HCT116 (cell line): ENCODE results near the gene RBPJ. TPM values are rescaled to one million over a fixed set of nuclear protein-coding genes. Genes with fewer than 3 reads are reported as not detected.

Experiments
- ATAC-seq: fragments of 200-7000 bp; cut with Tn5 transposase; 2 replicates; pipeline ENCODE4 v1.9.1; 2020; ENCODE audit warnings: mild to moderate bottlenecking, moderate library complexity
- BruUV-seq: library from RNA; stranded (reverse); fragments of 400-500 nt; replicated peaks from 2 replicates; lab custom pipeline; 2021; lab: Mats Ljungman, UMichigan
- CTCF ChIA-PET: fragments of 300-600 bp; sonication (Branson Sonifier 250); formaldehyde crosslinking; loops from one replicate; lab custom pipeline; 2021; ENCODE audit warnings: antibody characterized with exemption; lab: Charles Lee
- POLR2A ChIA-PET: fragments of 300-600, 350-600 bp; sonication (Branson Sonifier 250); formaldehyde crosslinking; loops from one replicate; lab custom pipeline; 2021; ENCODE audit warnings: antibody characterized with exemption; lab: Charles Lee
- RAD21 ChIA-PET, 2 experiments: fragments of 300-600 bp; sonication (Branson Sonifier 250); formaldehyde crosslinking; loops; one replicate each; lab custom pipeline; 2023; ENCODE audit warnings: low total read pairs in 2 of 2; ENCODE audit not compliant: uncharacterized antibody in 2 of 2, unreplicated experiment in 2 of 2, low non-redundant PET in 1 of 2; lab: Charles Lee
- DNase-seq: peaks from one replicate; pipeline ENCODE4 v3.0.0-alpha.2; 2010; ENCODE audit warnings: low read depth, low spot score
- H2AFZ ChIP-seq: fragments of 200-600 bp; shearing (Covaris generic), sonication (generic); 2 replicates; pipeline ENCODE4 v1.6.1; 2017; ENCODE audit warnings: low read depth, mixed run types, mixed read lengths, antibody characterized with exemption, low read length; ENCODE audit not compliant: poor library complexity, severe bottlenecking
- H3K27ac ChIP-seq: 2 replicates; pipeline ENCODE4 v1.5.1; 2012; ENCODE audit warnings: low read depth, low read length
- H3K27me3 ChIP-seq: fragments of 200-600 bp; sonication (generic); 2 replicates; pipeline ENCODE4 v1.6.1; 2016; ENCODE audit warnings: mixed run types, low read length, mixed read lengths; ENCODE audit not compliant: insufficient read depth
- H3K36me3 ChIP-seq, 2 experiments: fragments of 200-500 bp in 1 of 2; fragments of 200-600 bp in 1 of 2; sonication (Bioruptor generic) in 1 of 2; sonication (generic) in 1 of 2; 2 replicates each; pipeline versions ENCODE4 v1.5.1 to v1.6.1; 2014 to 2016; ENCODE audit warnings: low read length in 2 of 2, inconsistent platforms in 1 of 2, mixed read lengths in 1 of 2, mixed run types in 1 of 2; ENCODE audit not compliant: insufficient read depth in 2 of 2, control insufficient read depth in 1 of 2
- H3K4me1 ChIP-seq, 2 experiments: fragments of 200-600 bp in 1 of 2; sonication (generic) in 1 of 2; 2 replicates each; pipeline versions ENCODE4 v1.5.1 to v1.6.1; 2012 to 2017; ENCODE audit warnings: low read length in 2 of 2, inconsistent platforms in 1 of 2, mild to moderate bottlenecking in 1 of 2, mixed read lengths in 1 of 2, mixed run types in 1 of 2, moderate library complexity in 1 of 2; ENCODE audit not compliant: insufficient read depth in 2 of 2, control insufficient read depth in 1 of 2
- H3K4me2 ChIP-seq: fragments of 200-600 bp; sonication (generic); 2 replicates; pipeline ENCODE4 v1.6.1; 2017; ENCODE audit warnings: mixed run types, low read length, mixed read lengths
- H3K4me3 ChIP-seq, 2 experiments: fragments of 200-600 bp in 1 of 2; sonication (generic) in 1 of 2; replicated peaks in 1 of 2; 2 replicates each; pipeline ENCODE4 v1.5.1; 2011 to 2016; ENCODE audit warnings: low read length in 2 of 2, control low read depth in 1 of 2, low read depth in 1 of 2, mild to moderate bottlenecking in 1 of 2, mixed read lengths in 1 of 2, mixed run types in 1 of 2
- H3K79me2 ChIP-seq: fragments of 200-600 bp; sonication (generic); 2 replicates; pipeline ENCODE4 v1.6.1; 2017; ENCODE audit warnings: mild to moderate bottlenecking, mixed run types, low read length, moderate library complexity, mixed read lengths; ENCODE audit not compliant: insufficient read depth
- H3K9ac ChIP-seq: fragments of 200-600 bp; sonication (generic); 2 replicates; pipeline ENCODE4 v1.6.1; 2016; ENCODE audit warnings: low read length, mixed read lengths
- H3K9me2 ChIP-seq: fragments of 200-600 bp; sonication (generic), shearing (Covaris generic); 2 replicates; pipeline ENCODE4 v1.6.1; 2017; ENCODE audit warnings: mixed run types, mild to moderate bottlenecking, moderate library complexity; ENCODE audit not compliant: insufficient read depth
- H3K9me3 ChIP-seq, 2 experiments: fragments of 200-500 bp in 1 of 2; fragments of 200-600 bp in 1 of 2; sonication (Bioruptor generic) in 1 of 2; sonication (generic) in 1 of 2; 2 replicates each; pipeline ENCODE4 v1.6.1; 2014 to 2017; ENCODE audit warnings: low read length in 2 of 2, mixed read lengths in 2 of 2, inconsistent platforms in 1 of 2, low read depth in 1 of 2, mild to moderate bottlenecking in 1 of 2, mixed run types in 1 of 2, moderate library complexity in 1 of 2; ENCODE audit not compliant: control insufficient read depth in 1 of 2, insufficient read depth in 1 of 2
- H4K20me1 ChIP-seq: fragments of 200-600 bp; sonication (generic), shearing (Covaris generic); 2 replicates; pipeline ENCODE4 v1.6.1; 2017; ENCODE audit warnings: mixed run types, mild to moderate bottlenecking, moderate library complexity; ENCODE audit not compliant: insufficient read depth
- ATF3 ChIP-seq: IDR thresholded peaks from 2 replicates; pipeline ENCODE4 v1.6.1; 2012
- CBX3 ChIP-seq: IDR thresholded peaks from 2 replicates; pipeline ENCODE4 v1.6.1; 2012; ENCODE audit warnings: low read depth
- EGR1 ChIP-seq: IDR thresholded peaks from 2 replicates; pipeline ENCODE4 v1.6.1; 2012; ENCODE audit warnings: low read depth
- ELF1 ChIP-seq: IDR thresholded peaks from 2 replicates; pipeline ENCODE4 v1.6.1; 2012; ENCODE audit warnings: low read depth, borderline replicate concordance
- EZH2 ChIP-seq: fragments of 200-600 bp; sonication (generic); IDR thresholded peaks from 2 replicates; pipeline ENCODE4 v1.6.1; 2017; ENCODE audit warnings: antibody characterized with exemption, mixed run types
- EZH2phosphoT487 ChIP-seq: fragments of 200-600 bp; IDR thresholded peaks from 2 replicates; pipeline ENCODE4 v1.6.1; 2018; ENCODE audit warnings: antibody characterized with exemption, borderline replicate concordance
- FOSL1 ChIP-seq: IDR thresholded peaks from 2 replicates; pipeline ENCODE4 v1.6.1; 2012; ENCODE audit warnings: low read depth
- JUND ChIP-seq: IDR thresholded peaks from 2 replicates; pipeline ENCODE4 v1.6.1; 2012
- POLR2AphosphoS5 ChIP-seq: IDR thresholded peaks from 2 replicates; pipeline ENCODE4 v1.6.1; 2011; ENCODE audit warnings: mild to moderate bottlenecking, low read depth, low read length, moderate library complexity
- RAD21 ChIP-seq: IDR thresholded peaks from 2 replicates; pipeline ENCODE4 v1.6.1; 2012; ENCODE audit warnings: low read depth, mild to moderate bottlenecking
- REST ChIP-seq: IDR thresholded peaks from 2 replicates; pipeline ENCODE4 v1.6.1; 2012; ENCODE audit warnings: low read depth
- SIN3A ChIP-seq: IDR thresholded peaks from 2 replicates; pipeline ENCODE4 v1.6.1; 2012; ENCODE audit warnings: low read depth
- SP1 ChIP-seq: IDR thresholded peaks from 2 replicates; pipeline ENCODE4 v1.6.1; 2012; ENCODE audit warnings: low read depth
- SRF ChIP-seq: IDR thresholded peaks from 2 replicates; pipeline ENCODE4 v1.6.1; 2012; ENCODE audit warnings: low read depth
- YY1 ChIP-seq: IDR thresholded peaks from 2 replicates; pipeline ENCODE4 v1.6.1; 2011; ENCODE audit warnings: low read length, low read depth, moderate library complexity, mild to moderate bottlenecking; ENCODE audit not compliant: insufficient replicate concordance; ENCODE audit errors: extremely low read depth
- ZFX ChIP-seq: fragments of 450-650 bp; IDR thresholded peaks from 2 replicates; pipeline ENCODE4 v1.6.1; 2017
- intact Hi-C: fragments of 100-400 bp; cut with micrococcal nuclease; formaldehyde crosslinking; loops from 2 replicates; pipeline ENCODE4 v1.10.0; 2022
- total RNA-seq: library from RNA; stranded (reverse); gene quantifications from one replicate; pipeline ENCODE4 v1.2.1, GENCODE V29; 2021; ENCODE audit not compliant: unreplicated experiment
- TF ChIP-seq, protein P1 (sequence below): IDR thresholded peaks from 2 replicates; pipeline ENCODE4 v1.6.1; 2012
- TF ChIP-seq, protein P2 (sequence below): IDR thresholded peaks from 2 replicates; pipeline ENCODE4 v1.6.1; 2011; ENCODE audit warnings: mild to moderate bottlenecking, low read length, moderate library complexity; ENCODE audit not compliant: insufficient replicate concordance; ENCODE audit errors: extremely low read depth
- TF ChIP-seq, protein P3 (sequence below), 3 experiments: fragments of 200-600 bp in 1 of 3; sonication (generic) in 1 of 3; IDR thresholded peaks in 2 of 3; conservative IDR thresholded peaks in 1 of 3; 2 replicates each; pipeline ENCODE4 v1.5.1; 2012 to 2017; ENCODE audit warnings: low read depth in 2 of 3, low read length in 2 of 3, antibody characterized with exemption in 1 of 3, borderline replicate concordance in 1 of 3, control low read depth in 1 of 3, mild to moderate bottlenecking in 1 of 3, mixed read lengths in 1 of 3, mixed run types in 1 of 3, moderate library complexity in 1 of 3; ENCODE audit not compliant: insufficient read depth in 1 of 3

RBPJ gene
- total RNA-seq, 1 experiment from 2014 or later: 72.7 TPM

GRCh38 chr4:26457412-26457811 lies 136.6 kb downstream of the RBPJ start:
- intact Hi-C loops: loop anchor here (5.0 to 10.0 kb wide), 2 partner anchors 125 to 557 kb away; partner anchors contain the start of gene TBC1D19
- ChIA-PET RAD21 (no interaction called here), CTCF (no interaction called here), POLR2A (no interaction called here)
- H4K20me1 ChIP-seq: no peaks in the 10 kb centered on the region
- no peaks in the 10 kb centered on the region for H3K79me2 ChIP-seq
- H3K27me3 ChIP-seq: no peaks in the 10 kb centered on the region
- H3K9ac ChIP-seq: no peak overlapping the region
- TF ChIP-seq EZH2phosphoT487 (no peak), SIN3A (no peak), ELF1 (no peak), YY1 (no peak), FOSL1 (no peak), RAD21 (no peak), SP1 (no peak), REST (no peak), JUND (no peak), POLR2AphosphoS5 (no peak), CBX3 (no peak), SRF (no peak), EZH2 (no peak), ATF3 (no peak), EGR1 (no peak), ZFX (no peak)
- TF ChIP-seq, protein P1, sequence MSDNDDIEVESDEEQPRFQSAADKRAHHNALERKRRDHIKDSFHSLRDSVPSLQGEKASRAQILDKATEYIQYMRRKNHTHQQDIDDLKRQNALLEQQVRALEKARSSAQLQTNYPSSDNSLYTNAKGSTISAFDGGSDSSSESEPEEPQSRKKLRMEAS: no peak
- TF ChIP-seq, protein P2, sequence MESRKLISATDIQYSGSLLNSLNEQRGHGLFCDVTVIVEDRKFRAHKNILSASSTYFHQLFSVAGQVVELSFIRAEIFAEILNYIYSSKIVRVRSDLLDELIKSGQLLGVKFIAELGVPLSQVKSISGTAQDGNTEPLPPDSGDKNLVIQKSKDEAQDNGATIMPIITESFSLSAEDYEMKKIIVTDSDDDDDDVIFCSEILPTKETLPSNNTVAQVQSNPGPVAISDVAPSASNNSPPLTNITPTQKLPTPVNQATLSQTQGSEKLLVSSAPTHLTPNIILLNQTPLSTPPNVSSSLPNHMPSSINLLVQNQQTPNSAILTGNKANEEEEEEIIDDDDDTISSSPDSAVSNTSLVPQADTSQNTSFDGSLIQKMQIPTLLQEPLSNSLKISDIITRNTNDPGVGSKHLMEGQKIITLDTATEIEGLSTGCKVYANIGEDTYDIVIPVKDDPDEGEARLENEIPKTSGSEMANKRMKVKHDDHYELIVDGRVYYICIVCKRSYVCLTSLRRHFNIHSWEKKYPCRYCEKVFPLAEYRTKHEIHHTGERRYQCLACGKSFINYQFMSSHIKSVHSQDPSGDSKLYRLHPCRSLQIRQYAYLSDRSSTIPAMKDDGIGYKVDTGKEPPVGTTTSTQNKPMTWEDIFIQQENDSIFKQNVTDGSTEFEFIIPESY: no peak
- TF ChIP-seq, protein P3, sequence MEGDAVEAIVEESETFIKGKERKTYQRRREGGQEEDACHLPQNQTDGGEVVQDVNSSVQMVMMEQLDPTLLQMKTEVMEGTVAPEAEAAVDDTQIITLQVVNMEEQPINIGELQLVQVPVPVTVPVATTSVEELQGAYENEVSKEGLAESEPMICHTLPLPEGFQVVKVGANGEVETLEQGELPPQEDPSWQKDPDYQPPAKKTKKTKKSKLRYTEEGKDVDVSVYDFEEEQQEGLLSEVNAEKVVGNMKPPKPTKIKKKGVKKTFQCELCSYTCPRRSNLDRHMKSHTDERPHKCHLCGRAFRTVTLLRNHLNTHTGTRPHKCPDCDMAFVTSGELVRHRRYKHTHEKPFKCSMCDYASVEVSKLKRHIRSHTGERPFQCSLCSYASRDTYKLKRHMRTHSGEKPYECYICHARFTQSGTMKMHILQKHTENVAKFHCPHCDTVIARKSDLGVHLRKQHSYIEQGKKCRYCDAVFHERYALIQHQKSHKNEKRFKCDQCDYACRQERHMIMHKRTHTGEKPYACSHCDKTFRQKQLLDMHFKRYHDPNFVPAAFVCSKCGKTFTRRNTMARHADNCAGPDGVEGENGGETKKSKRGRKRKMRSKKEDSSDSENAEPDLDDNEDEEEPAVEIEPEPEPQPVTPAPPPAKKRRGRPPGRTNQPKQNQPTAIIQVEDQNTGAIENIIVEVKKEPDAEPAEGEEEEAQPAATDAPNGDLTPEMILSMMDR (IDR thresholded peaks at IDR 0.05 in 2 of 3, conservative IDR thresholded peaks at IDR 0.05 in 1 of 3; ENCODE audit: borderline replicate concordance in 1 of 3, insufficient read depth in 1 of 3, low read depth in 2 of 3, low read length in 2 of 3): no peak
- H3K4me2 ChIP-seq: no peak overlapping the region
- H3K4me3 ChIP-seq: no peak overlapping the region
- no TSS peak for BruUV-seq
- no peak overlapping the region for H3K27ac ChIP-seq
- ATAC-seq (no peak), DNase-seq (no peak)
- no peak overlapping the region for H2AFZ ChIP-seq
- H3K9me3 ChIP-seq: no peaks in the 10 kb centered on the region
- H3K9me2 ChIP-seq: no peaks in the 10 kb centered on the region
- H3K4me1 ChIP-seq: peaks cover 0 to 15% of the 10 kb centered on the region in 2 experiments; a peak in 2 of 4 replicates
- no peaks in the 10 kb centered on the region for H3K36me3 ChIP-seq
